ENCODE results near the gene TXLNG.

- TF ChIP-seq, protein P1, sequence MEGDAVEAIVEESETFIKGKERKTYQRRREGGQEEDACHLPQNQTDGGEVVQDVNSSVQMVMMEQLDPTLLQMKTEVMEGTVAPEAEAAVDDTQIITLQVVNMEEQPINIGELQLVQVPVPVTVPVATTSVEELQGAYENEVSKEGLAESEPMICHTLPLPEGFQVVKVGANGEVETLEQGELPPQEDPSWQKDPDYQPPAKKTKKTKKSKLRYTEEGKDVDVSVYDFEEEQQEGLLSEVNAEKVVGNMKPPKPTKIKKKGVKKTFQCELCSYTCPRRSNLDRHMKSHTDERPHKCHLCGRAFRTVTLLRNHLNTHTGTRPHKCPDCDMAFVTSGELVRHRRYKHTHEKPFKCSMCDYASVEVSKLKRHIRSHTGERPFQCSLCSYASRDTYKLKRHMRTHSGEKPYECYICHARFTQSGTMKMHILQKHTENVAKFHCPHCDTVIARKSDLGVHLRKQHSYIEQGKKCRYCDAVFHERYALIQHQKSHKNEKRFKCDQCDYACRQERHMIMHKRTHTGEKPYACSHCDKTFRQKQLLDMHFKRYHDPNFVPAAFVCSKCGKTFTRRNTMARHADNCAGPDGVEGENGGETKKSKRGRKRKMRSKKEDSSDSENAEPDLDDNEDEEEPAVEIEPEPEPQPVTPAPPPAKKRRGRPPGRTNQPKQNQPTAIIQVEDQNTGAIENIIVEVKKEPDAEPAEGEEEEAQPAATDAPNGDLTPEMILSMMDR (conservative IDR thresholded peaks at IDR 0.05 in 1 of 2, IDR thresholded peaks at IDR 0.05 in 1 of 2; ENCODE audit: low read depth in 1 of 2, low read length in 2 of 2), result no peak
- TF ChIP-seq EZH2 (IDR thresholded peaks at IDR 0.05; ENCODE audit: low read length, missing control alignments), result no peak
These were observed 33.4 kb downstream of the TXLNG start for GRCh38 chrX:16819634-16820033.

Measured in fibroblast of lung (primary cell).